Measurements from ENCODE around the gene EFNA3.

Gene EFNA3

DNA sequence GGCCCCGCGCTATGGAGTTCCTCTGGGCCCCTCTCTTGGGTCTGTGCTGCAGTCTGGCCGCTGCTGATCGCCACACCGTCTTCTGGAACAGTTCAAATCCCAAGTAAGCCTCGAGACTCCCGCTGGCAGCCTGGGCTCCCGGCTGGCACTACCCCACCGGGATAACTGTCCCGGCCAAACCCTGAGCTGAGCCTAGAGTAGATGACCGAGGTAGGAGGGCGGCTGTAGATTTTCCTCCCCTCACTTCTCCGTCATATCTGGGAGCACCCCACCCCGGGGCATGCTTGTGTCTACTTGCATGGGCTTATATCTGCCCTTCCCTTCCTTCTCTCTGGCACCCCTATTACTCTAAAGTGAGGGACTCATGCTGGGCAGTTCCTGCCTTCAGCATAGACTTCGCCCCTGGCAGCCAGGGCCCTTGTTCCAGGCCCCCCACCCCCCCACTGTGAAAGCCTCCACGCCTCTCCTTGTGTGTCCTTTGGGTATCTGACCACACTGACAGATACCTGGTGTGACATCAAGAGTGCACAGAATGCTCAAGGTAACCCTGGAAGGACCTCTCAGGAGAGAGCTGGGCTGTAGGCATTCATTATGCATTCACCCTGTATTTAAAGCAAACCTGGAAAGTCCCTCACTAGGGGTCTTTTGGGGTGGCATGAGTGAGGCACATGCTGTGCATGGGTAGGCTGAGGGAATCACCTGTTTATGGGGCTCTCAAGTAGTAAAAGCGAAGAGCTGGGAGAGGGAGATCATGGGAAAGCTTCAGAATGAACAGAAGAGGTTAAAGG is 49.5 kb downstream of the EFNA3 start:
- no peak for TF ChIP-seq GATA3 (IDR thresholded peaks at IDR 0.05; ENCODE audit: low read depth, low read length)
- TF ChIP-seq GATA2 (IDR thresholded peaks at IDR 0.05; ENCODE audit: low read depth, low read length): no peak

DNA sequence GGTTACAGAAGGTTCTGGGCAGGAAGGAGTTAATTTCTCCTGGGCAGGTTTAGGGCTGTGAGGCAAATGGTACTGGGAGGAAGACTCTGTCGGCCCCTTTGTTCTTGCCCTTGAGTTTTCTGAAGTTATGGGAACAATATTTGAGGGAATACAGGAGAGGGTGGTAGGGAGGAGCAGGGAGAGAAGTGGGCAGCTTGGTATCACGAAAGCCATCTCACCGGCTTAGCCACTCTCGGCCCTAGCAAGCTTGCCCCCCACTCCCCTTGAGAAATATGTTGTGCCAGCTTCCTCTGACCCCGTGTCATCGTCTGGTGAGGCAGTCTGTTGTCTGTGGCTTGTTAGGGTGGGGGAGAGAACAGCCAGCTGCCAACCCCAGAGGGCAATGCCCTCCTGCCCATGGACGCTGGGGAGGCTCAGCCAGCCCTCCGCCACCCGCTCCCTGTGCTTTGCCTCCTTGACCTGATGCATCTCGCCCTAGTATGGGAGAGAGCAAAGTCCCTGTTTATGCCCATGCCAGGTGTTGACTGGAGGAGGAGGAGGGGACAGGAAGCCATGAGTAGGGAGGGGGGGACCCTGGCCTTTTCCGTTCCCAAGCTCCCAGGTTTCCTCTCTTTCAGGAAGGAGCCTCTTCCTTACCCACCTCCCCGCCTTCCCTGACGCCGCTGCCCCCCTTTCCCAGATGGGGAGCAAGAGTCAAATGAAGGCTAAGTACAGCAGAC is 50.3 kb downstream of the EFNA3 start:
- no peak for TF ChIP-seq GATA3 (IDR thresholded peaks at IDR 0.05; ENCODE audit: low read depth, low read length)
- peak; percentile 80 for TF ChIP-seq GATA2 (IDR thresholded peaks at IDR 0.05; ENCODE audit: low read depth, low read length)

DNA sequence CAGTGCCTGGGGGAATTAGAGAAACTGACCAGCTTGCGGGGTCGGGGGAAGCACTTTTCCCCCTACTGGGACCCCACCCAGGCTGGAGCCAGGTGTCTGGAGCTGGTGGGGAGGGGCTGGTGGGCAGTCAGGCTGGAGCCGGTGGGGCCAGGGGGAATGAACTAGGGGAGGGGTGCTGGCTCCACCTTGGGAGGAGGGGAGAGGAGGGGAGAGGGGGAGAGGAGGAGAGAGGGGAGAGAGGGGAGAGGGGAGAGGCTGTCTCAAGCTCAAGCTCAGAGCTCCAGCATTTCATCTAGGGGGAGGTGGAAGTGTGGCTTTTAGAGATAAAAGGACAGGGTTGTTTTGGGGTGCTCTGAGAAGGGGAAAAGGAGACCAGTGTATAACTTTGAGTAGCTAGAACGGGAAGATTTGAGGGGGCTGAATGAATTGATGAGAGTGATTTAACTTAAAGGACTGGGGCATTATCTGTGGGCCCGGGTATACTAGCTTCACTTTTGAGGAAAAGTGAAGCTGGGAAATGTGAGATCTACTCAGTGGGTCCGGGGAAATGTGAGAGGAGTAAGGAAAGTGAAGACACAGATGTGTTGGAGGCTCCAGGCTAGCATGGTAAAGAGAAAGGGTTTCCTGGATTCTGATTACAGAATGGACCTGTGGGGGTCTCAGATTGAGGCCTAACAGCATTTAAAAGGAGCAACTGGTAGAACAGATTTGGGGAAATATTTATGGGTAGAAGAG is 51.8 kb downstream of the EFNA3 start:
- TF ChIP-seq GATA2 (IDR thresholded peaks at IDR 0.05; ENCODE audit: low read depth, low read length) (no peak), GATA3 (IDR thresholded peaks at IDR 0.05; ENCODE audit: low read depth, low read length) (no peak)

DNA sequence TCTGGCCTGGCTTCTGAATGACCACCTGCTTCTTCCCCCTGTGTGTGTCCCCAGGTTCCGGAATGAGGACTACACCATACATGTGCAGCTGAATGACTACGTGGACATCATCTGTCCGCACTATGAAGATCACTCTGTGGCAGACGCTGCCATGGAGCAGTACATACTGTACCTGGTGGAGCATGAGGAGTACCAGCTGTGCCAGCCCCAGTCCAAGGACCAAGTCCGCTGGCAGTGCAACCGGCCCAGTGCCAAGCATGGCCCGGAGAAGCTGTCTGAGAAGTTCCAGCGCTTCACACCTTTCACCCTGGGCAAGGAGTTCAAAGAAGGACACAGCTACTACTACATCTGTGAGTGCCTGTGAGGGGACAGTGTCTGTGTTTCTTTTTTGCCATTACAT is 52.6 kb downstream of the EFNA3 start:
- TF ChIP-seq GATA2 (IDR thresholded peaks at IDR 0.05; ENCODE audit: low read depth, low read length) (no peak), GATA3 (IDR thresholded peaks at IDR 0.05; ENCODE audit: low read depth, low read length) (no peak)

DNA sequence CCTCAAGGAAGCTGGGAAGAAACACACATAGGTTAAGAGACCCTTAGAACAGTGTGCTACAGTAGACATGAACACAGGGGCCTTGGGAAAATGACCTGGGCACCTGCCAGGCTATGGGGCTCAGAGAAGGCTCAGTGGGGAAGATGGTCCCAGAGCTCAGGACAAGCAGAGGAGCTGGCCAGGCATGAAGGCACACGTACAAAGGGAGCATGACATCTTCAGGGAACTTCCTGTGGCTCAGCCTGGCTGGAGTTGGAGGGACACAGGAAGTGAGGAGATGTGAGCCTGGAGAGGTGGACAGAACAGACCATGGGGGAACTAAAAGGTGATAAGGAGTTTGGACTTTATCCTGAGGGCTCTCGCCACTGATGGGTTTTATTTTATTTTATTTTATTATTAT is 53.2 kb downstream of the EFNA3 start:
- TF ChIP-seq GATA3 (IDR thresholded peaks at IDR 0.05; ENCODE audit: low read depth, low read length) (no peak), GATA2 (IDR thresholded peaks at IDR 0.05; ENCODE audit: low read depth, low read length) (no peak)

DNA sequence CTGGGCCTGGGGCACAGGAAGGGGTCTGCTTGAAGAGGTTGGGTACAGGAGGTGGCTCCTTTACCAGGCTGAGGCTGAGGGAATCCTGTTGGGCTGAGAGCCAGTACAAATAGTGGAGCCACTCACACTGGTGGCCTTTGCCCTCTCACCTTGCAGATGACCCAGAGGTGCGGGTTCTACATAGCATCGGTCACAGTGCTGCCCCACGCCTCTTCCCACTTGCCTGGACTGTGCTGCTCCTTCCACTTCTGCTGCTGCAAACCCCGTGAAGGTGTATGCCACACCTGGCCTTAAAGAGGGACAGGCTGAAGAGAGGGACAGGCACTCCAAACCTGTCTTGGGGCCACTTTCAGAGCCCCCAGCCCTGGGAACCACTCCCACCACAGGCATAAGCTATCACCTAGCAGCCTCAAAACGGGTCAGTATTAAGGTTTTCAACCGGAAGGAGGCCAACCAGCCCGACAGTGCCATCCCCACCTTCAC is 55.2 kb downstream of the EFNA3 start:
- TF ChIP-seq GATA2 (IDR thresholded peaks at IDR 0.05; ENCODE audit: low read depth, low read length) (no peak), GATA3 (IDR thresholded peaks at IDR 0.05; ENCODE audit: low read depth, low read length) (no peak)

DNA sequence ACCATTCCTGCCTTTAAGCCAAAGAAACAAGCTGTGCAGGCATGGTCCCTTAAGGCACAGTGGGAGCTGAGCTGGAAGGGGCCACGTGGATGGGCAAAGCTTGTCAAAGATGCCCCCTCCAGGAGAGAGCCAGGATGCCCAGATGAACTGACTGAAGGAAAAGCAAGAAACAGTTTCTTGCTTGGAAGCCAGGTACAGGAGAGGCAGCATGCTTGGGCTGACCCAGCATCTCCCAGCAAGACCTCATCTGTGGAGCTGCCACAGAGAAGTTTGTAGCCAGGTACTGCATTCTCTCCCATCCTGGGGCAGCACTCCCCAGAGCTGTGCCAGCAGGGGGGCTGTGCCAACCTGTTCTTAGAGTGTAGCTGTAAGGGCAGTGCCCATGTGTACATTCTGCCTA is 55.7 kb downstream of the EFNA3 start:
- TF ChIP-seq GATA2 (IDR thresholded peaks at IDR 0.05; ENCODE audit: low read depth, low read length) (no peak), GATA3 (IDR thresholded peaks at IDR 0.05; ENCODE audit: low read depth, low read length) (no peak)

DNA sequence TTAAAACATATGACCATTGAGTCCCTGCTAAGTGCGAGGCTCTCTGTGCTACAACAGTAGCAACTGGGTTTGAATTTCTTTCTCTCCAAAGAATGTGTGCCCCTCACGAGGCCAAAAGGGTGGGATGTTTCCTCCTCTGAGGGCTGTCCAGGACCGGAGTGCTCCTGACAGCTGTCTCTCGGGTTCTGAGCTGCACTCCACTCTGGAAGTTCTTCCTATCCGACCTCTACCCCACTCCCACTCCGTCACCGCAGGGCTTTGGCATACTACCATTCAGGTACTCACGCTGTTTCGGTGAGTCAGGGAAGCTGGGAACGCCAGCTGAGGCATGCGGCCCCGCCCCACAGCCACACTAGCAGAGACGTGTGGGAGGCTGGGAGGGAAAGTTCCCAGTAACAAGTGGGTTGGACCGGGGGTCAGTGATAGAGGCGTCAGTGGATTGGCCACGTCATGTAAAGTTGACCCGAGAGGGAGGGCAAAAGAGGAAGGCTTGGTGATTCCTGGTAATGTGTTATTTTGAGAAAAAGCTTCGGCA is 56.3 kb downstream of the EFNA3 start:
- no peak for TF ChIP-seq GATA3 (IDR thresholded peaks at IDR 0.05; ENCODE audit: low read depth, low read length)
- TF ChIP-seq GATA2 (IDR thresholded peaks at IDR 0.05; ENCODE audit: low read depth, low read length): no peak

DNA sequence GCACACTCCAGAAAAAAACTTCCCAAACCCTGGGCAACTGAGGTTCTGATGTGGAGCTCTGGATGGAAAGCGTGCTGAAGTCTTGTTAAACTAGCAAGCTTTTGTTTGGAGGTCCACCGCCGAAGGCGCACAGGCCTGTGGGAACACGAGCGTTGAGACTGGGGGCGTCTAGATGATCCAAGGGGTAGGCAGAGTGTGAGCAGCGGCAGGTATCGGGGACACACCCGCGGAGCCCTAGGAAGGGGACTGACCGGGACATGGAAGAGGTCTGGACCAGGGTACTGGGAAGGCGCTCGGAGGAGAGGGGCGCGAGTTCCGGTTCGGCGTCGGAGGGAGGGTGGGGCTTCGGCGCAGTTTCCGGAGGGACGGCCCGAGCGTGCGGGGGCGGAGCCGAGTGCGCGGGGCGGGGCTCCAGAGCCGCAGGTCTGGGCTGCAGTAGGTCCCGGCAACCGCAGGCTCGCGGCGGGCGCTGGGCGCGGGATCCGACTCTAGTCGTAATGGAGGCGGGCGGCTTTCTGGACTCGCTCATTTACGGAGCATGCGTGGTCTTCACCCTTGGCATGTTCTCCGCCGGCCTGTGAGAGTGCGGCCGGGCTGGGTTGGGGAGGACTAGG is 56.9 kb downstream of the EFNA3 start, which contains the start of gene SLC50A1:
TSS of gene SLC50A1 (plus strand) at position 438 of the 614 bp plus-strand sequence. CDS start at position 498, 60 bp downstream.
- TF ChIP-seq GATA2 (IDR thresholded peaks at IDR 0.05; ENCODE audit: low read depth, low read length) (no peak), GATA3 (IDR thresholded peaks at IDR 0.05; ENCODE audit: low read depth, low read length) (no peak)

DNA sequence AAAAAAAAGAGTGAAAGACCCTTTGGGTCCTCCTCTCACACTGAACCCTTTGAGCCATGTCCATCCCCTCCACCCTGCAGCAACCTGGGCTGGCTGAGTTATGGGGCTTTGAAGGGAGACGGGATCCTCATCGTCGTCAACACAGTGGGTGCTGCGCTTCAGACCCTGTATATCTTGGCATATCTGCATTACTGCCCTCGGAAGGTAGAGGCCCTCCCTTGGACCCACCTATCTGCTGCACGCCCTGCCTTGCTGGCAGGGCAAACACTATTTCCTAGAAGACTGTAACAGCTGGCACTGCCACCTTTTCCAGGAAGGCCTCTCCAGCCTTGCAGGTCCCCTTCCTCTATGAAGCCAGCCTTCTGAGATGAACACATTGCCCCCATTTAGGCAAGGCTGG is 58.1 kb downstream of the EFNA3 start:
- TF ChIP-seq GATA3 (IDR thresholded peaks at IDR 0.05; ENCODE audit: low read depth, low read length) (no peak), GATA2 (IDR thresholded peaks at IDR 0.05; ENCODE audit: low read depth, low read length) (no peak)
